ENCODE data around the gene MPDZ. TPM values are rescaled to one million over a fixed set of nuclear protein-coding genes. Genes with fewer than 3 reads are reported as not detected.
A peak's percentile ranks its signal among the peaks of the same experiment; 100 is the strongest.

Gene MPDZ
- total RNA-seq, 1 experiment from 2014 or later: 46.7 TPM

GRCh38 chr9:13190040-13190439 lies 89.5 kb downstream of the MPDZ start:
- Histone ChIP-seq H2BK15ac (ENCODE audit: low read depth, low read length) (no peak overlapping the region), H2BK5ac (ENCODE audit: insufficient read length, low read length) (no peak overlapping the region), H2BK12ac (ENCODE audit: insufficient read length, low read depth, low read length) (no peak overlapping the region), H3K18ac (ENCODE audit: insufficient read length, low read depth, low read length) (no peak overlapping the region), H3K79me1 (ENCODE audit: insufficient read depth, low read depth, low read length, poor library complexity, severe bottlenecking) (no peaks in the 10 kb centered on the region), H4K91ac (ENCODE audit: insufficient read length, low read depth, low read length) (no peak overlapping the region), H3K27me3 (ENCODE audit: insufficient read depth, low read length) (no peaks in the 10 kb centered on the region), H4K8ac (replicated peaks; ENCODE audit: insufficient read length, low read depth, low read length) (no peak overlapping the region), H3K23ac (ENCODE audit: insufficient read length, low read depth, low read length) (no peak overlapping the region), H3K27ac (ENCODE audit: insufficient read length, low read depth, low read length) (no peak overlapping the region), H3K9me3 (ENCODE audit: control insufficient read depth, low read depth, low read length) (no peaks in the 10 kb centered on the region), H3K4me1 (ENCODE audit: insufficient read depth, low read length) (no peaks in the 10 kb centered on the region), H2BK120ac (ENCODE audit: low read depth, low read length, poor library complexity, severe bottlenecking) (no peak overlapping the region), H3K4ac (ENCODE audit: low read depth, low read length) (no peak overlapping the region), H4K20me1 (ENCODE audit: control insufficient read depth, insufficient read depth, insufficient read length) (no peaks in the 10 kb centered on the region), H3K9ac (ENCODE audit: extremely low read depth, insufficient read length, low read length) (no peak overlapping the region), H3K56ac (ENCODE audit: insufficient read length, low read depth, low read length) (no peak overlapping the region), H2AK5ac (ENCODE audit: insufficient read length, low read length) (no peak overlapping the region), H4K5ac (ENCODE audit: insufficient read length, low read depth, low read length) (no peak overlapping the region), H3K79me2 (ENCODE audit: insufficient read depth, low read length) (no peaks in the 10 kb centered on the region), H3K4me2 (ENCODE audit: insufficient read depth, insufficient read length, low read length) (no peak overlapping the region), H3K14ac (ENCODE audit: insufficient read depth, low read length) (no peak overlapping the region), H3K23me2 (ENCODE audit: insufficient read length, low read depth, low read length, poor library complexity, severe bottlenecking) (no peaks in the 10 kb centered on the region), H3T11ph (ENCODE audit: low read length) (no peak overlapping the region), H2AFZ (ENCODE audit: low read length) (no peak overlapping the region), H2BK20ac (ENCODE audit: low read depth, low read length, poor library complexity, severe bottlenecking) (no peak overlapping the region)
- Mint-ChIP-seq H3K27ac (peak overlapping the region in 1 of 3 experiments; percentile 23; a peak in 3 of 7 replicates), H3K27me3 (ENCODE audit: low read depth) (no peaks in the 10 kb centered on the region), H3K36me3 (ENCODE audit: insufficient read depth in 1 of 3, low read depth in 3 of 3) (peaks cover 5 to 58% (median 31%) of the 10 kb centered on the region in 3 experiments), H3K4me3 (no peak overlapping the region), H3K9me3 (no peaks in the 10 kb centered on the region), H3K4me1 (no peaks in the 10 kb centered on the region)
- no peak for TF ChIP-seq CTCF (conservative IDR thresholded peaks at IDR 0.05)
- WGBS (ENCODE audit: extremely low coverage, insufficient read length, low lambda C conversion rate): no CpG with 5 or more reads among the region's 4 CpGs
- no peak for DNase-seq
